Measurements from ENCODE around the gene RNF44.

GRCh38 chr5:176521699-176522263 lies 15.4 kb downstream of the RNF44 start:
- TF ChIP-seq CTCF (IDR thresholded peaks at IDR 0.05) = no peak
- TF ChIP-seq, protein P1, sequence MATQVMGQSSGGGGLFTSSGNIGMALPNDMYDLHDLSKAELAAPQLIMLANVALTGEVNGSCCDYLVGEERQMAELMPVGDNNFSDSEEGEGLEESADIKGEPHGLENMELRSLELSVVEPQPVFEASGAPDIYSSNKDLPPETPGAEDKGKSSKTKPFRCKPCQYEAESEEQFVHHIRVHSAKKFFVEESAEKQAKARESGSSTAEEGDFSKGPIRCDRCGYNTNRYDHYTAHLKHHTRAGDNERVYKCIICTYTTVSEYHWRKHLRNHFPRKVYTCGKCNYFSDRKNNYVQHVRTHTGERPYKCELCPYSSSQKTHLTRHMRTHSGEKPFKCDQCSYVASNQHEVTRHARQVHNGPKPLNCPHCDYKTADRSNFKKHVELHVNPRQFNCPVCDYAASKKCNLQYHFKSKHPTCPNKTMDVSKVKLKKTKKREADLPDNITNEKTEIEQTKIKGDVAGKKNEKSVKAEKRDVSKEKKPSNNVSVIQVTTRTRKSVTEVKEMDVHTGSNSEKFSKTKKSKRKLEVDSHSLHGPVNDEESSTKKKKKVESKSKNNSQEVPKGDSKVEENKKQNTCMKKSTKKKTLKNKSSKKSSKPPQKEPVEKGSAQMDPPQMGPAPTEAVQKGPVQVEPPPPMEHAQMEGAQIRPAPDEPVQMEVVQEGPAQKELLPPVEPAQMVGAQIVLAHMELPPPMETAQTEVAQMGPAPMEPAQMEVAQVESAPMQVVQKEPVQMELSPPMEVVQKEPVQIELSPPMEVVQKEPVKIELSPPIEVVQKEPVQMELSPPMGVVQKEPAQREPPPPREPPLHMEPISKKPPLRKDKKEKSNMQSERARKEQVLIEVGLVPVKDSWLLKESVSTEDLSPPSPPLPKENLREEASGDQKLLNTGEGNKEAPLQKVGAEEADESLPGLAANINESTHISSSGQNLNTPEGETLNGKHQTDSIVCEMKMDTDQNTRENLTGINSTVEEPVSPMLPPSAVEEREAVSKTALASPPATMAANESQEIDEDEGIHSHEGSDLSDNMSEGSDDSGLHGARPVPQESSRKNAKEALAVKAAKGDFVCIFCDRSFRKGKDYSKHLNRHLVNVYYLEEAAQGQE (IDR thresholded peaks at IDR 0.05; ENCODE audit: insufficient read depth in 1 of 2, low read depth in 2 of 2, low read length in 1 of 2) = no peak
- TF ChIP-seq POLR2AphosphoS5 (IDR thresholded peaks at IDR 0.05; ENCODE audit: low read depth, low read length) = no peak
- no peak for TF ChIP-seq TCF7L2 (IDR thresholded peaks at IDR 0.05; ENCODE audit: low read depth, low read length)
- no peak for TF ChIP-seq SIN3A (IDR thresholded peaks at IDR 0.05; ENCODE audit: borderline replicate concordance, insufficient read depth, low read depth, low read length)
